ENCODE data around the gene NALCN. TPM values are rescaled to one million over a fixed set of nuclear protein-coding genes. Genes with fewer than 3 reads are reported as not detected.

NALCN gene
- 3.4 to 4.2 TPM (median 3.5 TPM) in 5 replicates for total RNA-seq (2022; extraction: Qiagen RNA extraction)

DNA sequence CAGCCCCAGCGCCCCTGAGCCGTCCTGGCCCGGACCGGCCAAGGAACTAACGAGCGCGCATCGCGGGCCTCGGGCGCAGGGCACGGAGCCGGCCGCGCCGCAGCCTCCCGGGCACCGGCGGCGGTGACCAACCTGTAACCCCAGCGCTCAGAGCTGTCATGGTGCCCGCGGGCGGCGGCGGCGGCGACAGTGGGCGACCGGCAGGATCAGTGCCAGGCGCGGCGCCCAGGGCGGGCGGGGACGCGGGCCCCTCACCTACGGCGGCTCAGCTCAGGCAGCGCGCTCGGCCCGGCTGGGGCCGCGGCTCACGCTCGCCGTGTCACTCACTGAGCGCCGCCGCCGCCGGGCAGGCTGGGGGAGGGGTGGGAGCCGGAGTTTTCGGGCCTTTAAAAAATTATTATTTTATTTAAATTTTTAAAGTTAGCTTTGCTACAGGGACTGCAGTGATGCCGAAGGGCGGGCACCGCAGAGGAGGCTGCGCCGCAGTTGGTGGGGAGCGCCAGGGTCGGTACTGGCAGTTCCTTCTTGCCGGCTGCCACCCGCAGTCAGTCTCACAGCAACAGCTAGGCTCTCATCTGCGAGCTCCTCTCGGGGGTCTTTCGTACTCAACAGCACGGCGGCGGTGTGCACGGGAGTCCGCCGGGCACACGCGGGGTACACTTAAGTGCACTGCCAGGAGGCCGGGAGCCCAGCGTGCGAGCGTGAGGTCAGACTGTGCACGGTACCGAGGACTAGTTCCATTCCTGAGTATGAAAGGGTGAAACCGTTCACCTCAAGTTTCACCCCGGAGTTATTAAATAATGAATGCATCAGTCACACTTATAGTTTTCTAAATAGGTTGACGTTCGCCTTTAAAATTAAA is at the start of gene NALCN:
Gene NALCN, minus strand, starts transcription at position 328 of the 862 bp plus-strand sequence. CDS start 17,382 bp downstream, outside the sequence.

DNA sequence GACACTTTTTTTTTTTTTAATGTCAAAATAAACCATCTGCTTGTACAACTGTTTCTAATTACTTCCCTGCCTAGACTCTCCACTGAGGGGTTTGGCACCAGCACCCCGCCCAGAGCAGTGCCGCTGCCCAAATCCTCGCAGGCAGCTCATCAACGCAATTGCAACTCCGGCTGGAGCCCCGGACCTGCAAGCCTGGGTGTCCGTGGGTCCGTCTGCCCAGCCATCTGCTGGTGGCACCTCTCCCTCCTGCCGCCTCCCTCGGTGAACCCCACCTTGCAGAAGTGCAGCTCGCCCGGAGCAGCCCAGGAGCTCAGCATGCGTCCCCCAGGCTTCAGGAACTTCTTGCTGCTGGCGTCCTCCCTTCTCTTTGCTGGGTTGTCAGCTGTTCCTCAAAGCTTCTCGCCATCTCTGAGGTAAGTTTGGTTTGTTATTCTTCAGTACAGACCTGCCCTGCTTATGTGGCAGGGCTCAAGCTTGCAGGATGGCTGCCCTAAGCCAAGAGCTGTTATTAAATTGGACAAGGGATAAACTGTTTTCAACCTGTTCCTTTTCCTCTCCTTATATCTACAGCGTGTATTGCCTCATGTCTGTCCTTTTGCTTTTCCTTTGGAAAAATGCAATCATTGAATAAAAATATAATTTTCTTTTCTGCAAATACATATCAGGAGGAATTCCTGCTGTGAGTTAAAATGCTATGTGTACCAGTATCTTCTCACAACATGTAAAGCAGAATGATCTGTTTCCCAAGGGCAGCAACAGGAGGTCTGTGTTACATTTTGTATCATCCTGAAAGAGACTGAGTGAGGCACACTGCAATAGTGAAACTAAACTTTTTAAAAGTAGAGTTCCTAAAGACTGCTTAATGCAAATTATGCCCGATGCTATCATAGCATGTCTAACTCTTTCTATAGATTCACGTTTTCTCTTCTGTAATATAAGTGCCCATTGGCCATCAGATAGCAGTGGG is 36.5 kb upstream of the NALCN start, which contains the start of gene ITGBL1:
Gene ITGBL1, plus strand, starts transcription at position 157 of the 967 bp plus-strand sequence. Its CDS starts 159 bp downstream, at position 316.

Other genes with a start within 250 kb of the NALCN start
- gene ITGBL1, start 36.2 kb upstream of the NALCN start, total RNA-seq (2022; extraction: Qiagen RNA extraction): 1.0 to 2.4 TPM (median 1.7 TPM) in 5 replicates